GM12878 (cell line): ENCODE measurements around the gene ACTA2. TPM values are rescaled to one million over a fixed set of nuclear protein-coding genes. Genes with fewer than 3 reads are reported as not detected.

Experiments
- ATAC-seq: fragments of 200-7000 bp; cut with Tn5 transposase; 3 replicates; pipeline ENCODE4 v1.9.1; 2020; ENCODE audit warnings: mild to moderate bottlenecking, moderate library complexity
- BruUV-seq: library from RNA; stranded (reverse); fragments of 400-500 nt; replicated peaks from 2 replicates; lab custom pipeline; 2021; lab: Mats Ljungman, UMichigan
- CTCF ChIA-PET: fragments of 300-600 bp; sonication (Branson Sonifier 250); formaldehyde crosslinking; extraction: SDS; loops from one replicate; lab custom pipeline; 2021; ENCODE audit warnings: inconsistent platforms; lab: Yijun Ruan, JAX
- POLR2A ChIA-PET: fragments of 350-600 bp; formaldehyde crosslinking; extraction: SDS; loops from one replicate; lab custom pipeline; 2021; ENCODE audit warnings: inconsistent platforms; lab: Charles Lee
- RAD21 ChIA-PET: fragments of 300-600 bp; sonication (Branson Sonifier 250); formaldehyde crosslinking; loops from one replicate; lab custom pipeline; 2023; ENCODE audit warnings: antibody characterized with exemption; ENCODE audit not compliant: unreplicated experiment; lab: Charles Lee
- SMC1A ChIA-PET: fragments of 300-600 bp; sonication (Branson Sonifier 250); formaldehyde crosslinking; loops from one replicate; lab custom pipeline; 2023; ENCODE audit not compliant: unreplicated experiment, uncharacterized antibody; lab: Charles Lee
- DNase-seq: peaks from one replicate; pipeline ENCODE4 v3.0.0-alpha.2; 2011; ENCODE audit warnings: low read depth, low spot score
- FAIRE-seq: peaks from 3 replicates; lab custom pipeline; 2011; peaks lifted over from hg19 to GRCh38; lab: Jason Lieb, UNC
- H2AFZ ChIP-seq: 2 replicates; pipeline ENCODE4 v1.6.0; 2011; ENCODE audit warnings: low read depth, low read length, control low read depth; ENCODE audit not compliant: control insufficient read depth
- H3K27ac ChIP-seq: 2 replicates; pipeline ENCODE4 v1.5.1; 2011; ENCODE audit warnings: control low read depth; ENCODE audit not compliant: control insufficient read depth, insufficient read depth
- H3K27me3 ChIP-seq, 2 experiments: replicated peaks in 1 of 2; 2 replicates each; pipeline versions ENCODE4 v1.6.0 to v1.6.1; 2011; ENCODE audit warnings: low read length in 1 of 2; ENCODE audit not compliant: control insufficient read depth in 2 of 2, insufficient read depth in 2 of 2
- H3K36me3 ChIP-seq, 2 experiments: 2 replicates each; pipeline ENCODE4 v1.5.1; 2011; ENCODE audit warnings: low read length in 1 of 2; ENCODE audit not compliant: control insufficient read depth in 2 of 2, insufficient read depth in 2 of 2
- H3K4me1 ChIP-seq: 2 replicates; pipeline ENCODE4 v1.6.1; 2011; ENCODE audit warnings: mild to moderate bottlenecking, low read length, moderate library complexity, mixed read lengths; ENCODE audit not compliant: control insufficient read depth, insufficient read depth
- H3K4me2 ChIP-seq: 2 replicates; pipeline ENCODE4 v1.6.0; 2011; ENCODE audit warnings: control low read depth; ENCODE audit not compliant: control insufficient read depth, insufficient read depth
- H3K4me3 ChIP-seq: fragments of 200-600 bp; sonication (generic); 2 replicates; pipeline ENCODE4 v1.5.1; 2016
- H3K79me2 ChIP-seq: 2 replicates; pipeline ENCODE4 v1.6.0; 2011; ENCODE audit warnings: low read length; ENCODE audit not compliant: control insufficient read depth, insufficient read depth
- H3K9ac ChIP-seq: 2 replicates; pipeline ENCODE4 v1.8.0; 2011; ENCODE audit warnings: low read length, control low read depth, mixed read lengths; ENCODE audit not compliant: control insufficient read depth, insufficient read depth
- H3K9me3 ChIP-seq: replicated peaks from 3 replicates; pipeline ENCODE4 v1.5.1; 2011; ENCODE audit warnings: mild to moderate bottlenecking, low read length; ENCODE audit not compliant: control insufficient read depth, insufficient read depth
- H4K20me1 ChIP-seq: 2 replicates; pipeline ENCODE4 v1.6.0; 2011; ENCODE audit not compliant: control insufficient read depth, insufficient read depth
- ASH2L ChIP-seq: fragments of 300-600, 200-600 bp; sonication (generic); IDR thresholded peaks from 2 replicates; pipeline ENCODE4 v1.6.1; 2017; ENCODE audit warnings: low read depth, mild to moderate bottlenecking, borderline replicate concordance
- BCLAF1 ChIP-seq: fragments of 450-650 bp; IDR thresholded peaks from 2 replicates; pipeline ENCODE4 v1.6.1; 2017; ENCODE audit warnings: antibody characterized with exemption, mild to moderate bottlenecking, moderate library complexity
- BMI1 ChIP-seq: fragments of 450-650 bp; IDR thresholded peaks from 2 replicates; pipeline ENCODE4 v1.6.1; 2016; ENCODE audit warnings: mild to moderate bottlenecking, moderate library complexity, borderline replicate concordance
- CREM ChIP-seq: IDR thresholded peaks from 2 replicates; pipeline ENCODE4 v1.6.1; 2014; ENCODE audit warnings: antibody characterized with exemption, low read depth
- ESRRA ChIP-seq: IDR thresholded peaks from 2 replicates; pipeline ENCODE4 v1.6.1; 2012; ENCODE audit warnings: mild to moderate bottlenecking, low read length, improper control_type of control experiment
- FOS ChIP-seq: IDR thresholded peaks from 3 replicates; pipeline ENCODE4 v1.6.1; 2011; ENCODE audit warnings: borderline replicate concordance; ENCODE audit not compliant: insufficient read length; ENCODE audit errors: extremely low read depth
- GATAD2B ChIP-seq: fragments of 450-650 bp; conservative IDR thresholded peaks from 2 replicates; pipeline ENCODE4 v1.6.1; 2017; ENCODE audit warnings: low read depth, mild to moderate bottlenecking, moderate library complexity
- IRF4 ChIP-seq: IDR thresholded peaks from 2 replicates; pipeline ENCODE4 v1.6.1; 2011; ENCODE audit warnings: low read depth, low read length
- MEF2B ChIP-seq: fragments of 450-650 bp; IDR thresholded peaks from 2 replicates; pipeline ENCODE4 v1.6.1; 2018; ENCODE audit warnings: mild to moderate bottlenecking, moderate library complexity; ENCODE audit not compliant: partially characterized antibody, poor library complexity, severe bottlenecking
- MLLT1 ChIP-seq: fragments of 450-650 bp; IDR thresholded peaks from 2 replicates; pipeline ENCODE4 v1.6.1; 2016; ENCODE audit warnings: mild to moderate bottlenecking
- MYC ChIP-seq: IDR thresholded peaks from 2 replicates; pipeline ENCODE4 v1.6.1; 2011; ENCODE audit warnings: mild to moderate bottlenecking, low read length, moderate library complexity, inconsistent platforms; ENCODE audit not compliant: insufficient read depth, insufficient replicate concordance, insufficient read length, severe bottlenecking
- NFYA ChIP-seq: IDR thresholded peaks from 2 replicates; pipeline ENCODE4 v1.6.1; 2011; ENCODE audit warnings: low read depth, mild to moderate bottlenecking, low read length, improper control_type of control experiment, borderline replicate concordance
- NR2F1 ChIP-seq: fragments of 450-650 bp; conservative IDR thresholded peaks from 2 replicates; pipeline ENCODE4 v1.6.1; 2017; ENCODE audit warnings: mild to moderate bottlenecking
- POLR2A ChIP-seq: IDR thresholded peaks from 2 replicates; pipeline ENCODE4 v1.6.1; 2011; ENCODE audit warnings: low read depth, mild to moderate bottlenecking, low read length
- SIN3A ChIP-seq: IDR thresholded peaks from 2 replicates; pipeline ENCODE4 v1.6.1; 2012; ENCODE audit warnings: low read depth, low read length, improper control_type of control experiment
- ZNF24 ChIP-seq: fragments of 450-650 bp; IDR thresholded peaks from 2 replicates; pipeline ENCODE4 v1.6.1; 2017; ENCODE audit warnings: antibody characterized with exemption, mild to moderate bottlenecking
- WGBS: methylation state at CpG from one replicate; pipeline ENCODE4 v1.1.6; 2016; ENCODE audit warnings: low lambda C conversion rate; ENCODE audit not compliant: insufficient replicate concordance, insufficient coverage; ENCODE audit errors: missing lambda C conversion rate; 5-methylcytosine and 5-hydroxymethylcytosine counted together
- in situ Hi-C: fragments of 300-500 bp; cut with MboI; formaldehyde crosslinking; loops from 9 replicates; pipeline ENCODE4 v1.14.3; 2018; ENCODE audit warnings: mixed read lengths
- intact Hi-C: fragments of 100-400 bp; cut with micrococcal nuclease; formaldehyde crosslinking; loops from one replicate; pipeline ENCODE4 v1.14.2; 2022; ENCODE audit not compliant: unreplicated experiment
- polyA plus RNA-seq, 11 experiments: library from polyadenylated mRNA; depleted of rRNA in 4 of 11; unstranded in 6 of 11; stranded (reverse) in 5 of 11; fragments of >200 nt; fragmentation: Nextera tagmentation in 4 of 11; fragmentation: Illumina TruSeq in 1 of 11; extraction: Ambion mirVana in 4 of 11; extraction: Trizol in 1 of 11; gene quantifications; 1 replicate in 1 of 11; 2 replicates in 10 of 11; pipeline versions ENCODE4 v1.2.1 to v1.2.3, GENCODE V29; 2011 to 2016; ENCODE audit warnings: inconsistent platforms in 2 of 11, missing spikeins in 2 of 11, low read depth in 1 of 11
- total RNA-seq, 4 experiments: library from RNA; depleted of rRNA in 3 of 4; stranded (reverse); fragments of >200 nt in 3 of 4; fragmentation: Illumina TruSeq in 1 of 4; extraction: Trizol in 1 of 4; gene quantifications; 2 replicates each; pipeline versions ENCODE4 v1.2.1 to v1.2.3, GENCODE V29; 2013 to 2021
- TF ChIP-seq, protein P1 (sequence below): fragments of 450-650 bp; IDR thresholded peaks from 2 replicates; pipeline ENCODE4 v1.6.1; 2017; ENCODE audit warnings: low read depth, mild to moderate bottlenecking, moderate library complexity
- TF ChIP-seq, protein P2 (sequence below): IDR thresholded peaks from 2 replicates; pipeline ENCODE4 v1.6.1; 2011; ENCODE audit warnings: borderline replicate concordance, low read depth, mild to moderate bottlenecking, moderate library complexity, mixed read lengths, low read length; ENCODE audit not compliant: insufficient read depth; ENCODE audit errors: extremely low read length

Gene ACTA2
- total and polyA plus RNA-seq, 10 of the 15 experiments (the other 5 are each of a cell fraction or from before 2014, with no cell fraction given): 7.4 to 78.2 (median 32.4) TPM

- no peak for DNase-seq
- in situ Hi-C loops: no loop called here
- no peaks in the 10 kb centered on the region for H4K20me1 ChIP-seq
- no peak overlapping the region for H3K9ac ChIP-seq
- H3K27me3 ChIP-seq: no peaks in the 10 kb centered on the region
- no peak for FAIRE-seq
- intact Hi-C loops: no loop called here
- no peak for ATAC-seq
- BruUV-seq: no TSS peak
- peaks cover 42% of the 10 kb centered on the region for H3K4me1 ChIP-seq
- H3K4me2 ChIP-seq: no peak overlapping the region
- POLR2A ChIA-PET: interaction anchor here (0.9 to 13.1 kb wide), 3 partner anchors 6 to 38 kb away, joined by 3 to 248 read pairs (median 4); no protein-coding TSS in a partner anchor
- H3K27ac ChIP-seq: no peak overlapping the region
- 100% methylated on average over 3 of the region's 3 CpGs for WGBS
- no peak overlapping the region for H3K4me3 ChIP-seq
- TF ChIP-seq CREM: no peak
- TF ChIP-seq FOS: no peak
- TF ChIP-seq IRF4: no peak
- no peak for TF ChIP-seq BCLAF1
- TF ChIP-seq ESRRA: no peak
- no peak for TF ChIP-seq MYC
- no peak for TF ChIP-seq NFYA
- TF ChIP-seq, protein P1, sequence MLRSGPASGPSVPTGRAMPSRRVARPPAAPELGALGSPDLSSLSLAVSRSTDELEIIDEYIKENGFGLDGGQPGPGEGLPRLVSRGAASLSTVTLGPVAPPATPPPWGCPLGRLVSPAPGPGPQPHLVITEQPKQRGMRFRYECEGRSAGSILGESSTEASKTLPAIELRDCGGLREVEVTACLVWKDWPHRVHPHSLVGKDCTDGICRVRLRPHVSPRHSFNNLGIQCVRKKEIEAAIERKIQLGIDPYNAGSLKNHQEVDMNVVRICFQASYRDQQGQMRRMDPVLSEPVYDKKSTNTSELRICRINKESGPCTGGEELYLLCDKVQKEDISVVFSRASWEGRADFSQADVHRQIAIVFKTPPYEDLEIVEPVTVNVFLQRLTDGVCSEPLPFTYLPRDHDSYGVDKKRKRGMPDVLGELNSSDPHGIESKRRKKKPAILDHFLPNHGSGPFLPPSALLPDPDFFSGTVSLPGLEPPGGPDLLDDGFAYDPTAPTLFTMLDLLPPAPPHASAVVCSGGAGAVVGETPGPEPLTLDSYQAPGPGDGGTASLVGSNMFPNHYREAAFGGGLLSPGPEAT: no peak
- TF ChIP-seq, protein P2, sequence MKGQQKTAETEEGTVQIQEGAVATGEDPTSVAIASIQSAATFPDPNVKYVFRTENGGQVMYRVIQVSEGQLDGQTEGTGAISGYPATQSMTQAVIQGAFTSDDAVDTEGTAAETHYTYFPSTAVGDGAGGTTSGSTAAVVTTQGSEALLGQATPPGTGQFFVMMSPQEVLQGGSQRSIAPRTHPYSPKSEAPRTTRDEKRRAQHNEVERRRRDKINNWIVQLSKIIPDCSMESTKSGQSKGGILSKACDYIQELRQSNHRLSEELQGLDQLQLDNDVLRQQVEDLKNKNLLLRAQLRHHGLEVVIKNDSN: no peak
- no peak for TF ChIP-seq GATAD2B
- TF ChIP-seq MLLT1: no peak
- TF ChIP-seq NR2F1: no peak
- TF ChIP-seq ZNF24: no peak
- TF ChIP-seq MEF2B: no peak
- no peak for TF ChIP-seq POLR2A
- TF ChIP-seq BMI1: no peak
- TF ChIP-seq SIN3A: no peak
- TF ChIP-seq ASH2L: no peak
- RAD21 ChIA-PET: interaction anchor here (13.0 kb wide), 1 partner anchor 7 kb away, joined by 249 read pairs; no protein-coding TSS in a partner anchor
- no peaks in the 10 kb centered on the region for H3K36me3 ChIP-seq
- SMC1A ChIA-PET: interaction anchor here (0.7 to 5.2 kb wide), 7 partner anchors 11 to 315 kb away, joined by 3 to 50 read pairs (median 7); partner anchors contain the start of gene STAMBPL1
- H2AFZ ChIP-seq: no peak overlapping the region
- H3K9me3 ChIP-seq: no peaks in the 10 kb centered on the region
- CTCF ChIA-PET: interaction anchor here (0.6 to 1.8 kb wide), 2 partner anchors 59 to 143 kb away, joined by 3 to 5 read pairs; no protein-coding TSS in a partner anchor
- H3K79me2 ChIP-seq: peaks cover 87% of the 10 kb centered on the region
These were observed 59.0 kb downstream of the ACTA2 start for GRCh38 chr10:88893611-88894010.
